Measurements from ENCODE around the gene AP4E1.

AP4E1 gene

DNA sequence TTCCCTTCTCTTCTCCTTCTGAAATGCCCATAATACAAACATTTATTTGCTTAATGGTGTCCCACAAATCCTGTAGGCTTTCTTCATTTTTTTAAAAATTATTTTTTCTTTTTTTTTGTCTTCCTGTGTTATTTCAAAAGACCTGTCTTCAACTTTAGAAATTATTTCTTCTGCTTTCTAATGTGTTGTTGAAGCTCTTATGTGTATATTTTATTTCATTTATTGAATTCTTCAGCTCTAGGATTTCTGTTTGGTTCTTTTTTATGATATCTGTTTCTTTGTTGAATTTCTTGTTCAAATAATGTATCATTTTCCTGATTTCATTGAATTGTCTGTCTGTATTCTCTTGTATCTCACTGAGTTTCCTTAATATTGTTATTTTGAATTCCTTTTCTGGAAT, 63.1 kb downstream of the AP4E1 start:
- POLR2A ChIA-PET = no interaction called here
- no peak for DNase-seq (ENCODE audit: extremely low spot score)
- CTCF ChIA-PET = no interaction called here
- TF ChIP-seq FOXK2 (IDR thresholded peaks at IDR 0.05) (no peak), L3MBTL2 (conservative IDR thresholded peaks at IDR 0.05) (no peak), SUZ12 (IDR thresholded peaks at IDR 0.05) (no peak), FOXM1 (IDR thresholded peaks at IDR 0.05; ENCODE audit: borderline replicate concordance) (no peak), TARDBP (IDR thresholded peaks at IDR 0.05) (no peak), BHLHE40 (IDR thresholded peaks at IDR 0.05; ENCODE audit: borderline replicate concordance) (no peak), SP1 (IDR thresholded peaks at IDR 0.05) (no peak), HDGF (IDR thresholded peaks at IDR 0.05; ENCODE audit: borderline replicate concordance) (no peak), ZNF384 (IDR thresholded peaks at IDR 0.05) (no peak)
- TF ChIP-seq, protein P1, sequence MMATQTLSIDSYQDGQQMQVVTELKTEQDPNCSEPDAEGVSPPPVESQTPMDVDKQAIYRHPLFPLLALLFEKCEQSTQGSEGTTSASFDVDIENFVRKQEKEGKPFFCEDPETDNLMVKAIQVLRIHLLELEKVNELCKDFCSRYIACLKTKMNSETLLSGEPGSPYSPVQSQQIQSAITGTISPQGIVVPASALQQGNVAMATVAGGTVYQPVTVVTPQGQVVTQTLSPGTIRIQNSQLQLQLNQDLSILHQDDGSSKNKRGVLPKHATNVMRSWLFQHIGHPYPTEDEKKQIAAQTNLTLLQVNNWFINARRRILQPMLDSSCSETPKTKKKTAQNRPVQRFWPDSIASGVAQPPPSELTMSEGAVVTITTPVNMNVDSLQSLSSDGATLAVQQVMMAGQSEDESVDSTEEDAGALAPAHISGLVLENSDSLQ (IDR thresholded peaks at IDR 0.05) = no peak

DNA sequence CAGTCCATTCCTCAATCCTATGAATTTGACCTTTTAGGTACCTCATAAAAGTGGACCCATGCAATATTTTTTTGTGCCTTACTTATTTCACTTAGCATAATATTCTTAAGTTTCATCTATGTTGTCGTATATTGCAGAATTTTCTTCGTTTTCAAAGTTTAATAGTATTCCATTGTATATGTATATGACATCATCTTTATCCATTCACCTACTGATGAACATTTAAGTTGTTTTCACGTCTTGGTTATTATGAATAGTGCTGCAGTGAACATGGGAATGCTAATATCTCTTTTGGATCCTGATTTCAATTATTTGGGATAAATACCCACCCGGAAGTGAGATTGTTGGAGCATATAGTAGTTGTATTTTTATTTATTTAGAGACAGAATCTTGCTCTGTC, 65.1 kb downstream of the AP4E1 start:
- ChIA-PET CTCF (no interaction called here), POLR2A (no interaction called here)
- no peak for TF ChIP-seq SP1 (IDR thresholded peaks at IDR 0.05)
- no peak for TF ChIP-seq LEF1 (IDR thresholded peaks at IDR 0.05; ENCODE audit: borderline replicate concordance)
- TF ChIP-seq FOXK2 (IDR thresholded peaks at IDR 0.05) = no peak
- no peak for TF ChIP-seq ELF4 (IDR thresholded peaks at IDR 0.05)
- TF ChIP-seq FOXA1 (IDR thresholded peaks at IDR 0.05) = no peak
- no peak for TF ChIP-seq TARDBP (IDR thresholded peaks at IDR 0.05)
- no peak for DNase-seq (ENCODE audit: extremely low spot score)

DNA sequence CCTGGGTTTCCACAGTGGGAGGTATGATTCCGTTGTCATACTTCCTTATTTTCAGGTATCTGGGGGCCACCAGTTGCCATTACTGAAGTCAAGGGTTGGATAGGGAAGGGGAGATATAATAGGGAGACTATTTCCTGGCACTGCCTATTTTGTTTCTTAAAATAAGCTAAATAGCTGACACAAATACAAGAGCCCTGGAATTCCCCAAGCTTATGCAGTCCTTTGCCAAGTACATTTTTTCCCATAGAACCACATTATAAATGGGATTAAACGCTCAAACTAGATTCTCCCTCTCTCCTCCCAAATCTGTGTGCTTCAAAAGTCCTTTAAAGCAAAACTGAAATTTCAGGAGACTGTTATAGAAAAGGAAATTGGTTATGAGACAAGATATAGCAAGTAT, 68.7 kb downstream of the AP4E1 start:
- ChIA-PET POLR2A (no interaction called here), CTCF (interaction anchor here (0.6 kb wide), 1 partner anchor 83 kb away, joined by 3 read pairs; no protein-coding TSS in a partner anchor)
- DNase-seq (ENCODE audit: extremely low spot score) = no peak
- TF ChIP-seq TARDBP (IDR thresholded peaks at IDR 0.05) (no peak), LEF1 (IDR thresholded peaks at IDR 0.05; ENCODE audit: borderline replicate concordance) (no peak), CTBP1 (IDR thresholded peaks at IDR 0.05; ENCODE audit: borderline replicate concordance) (no peak), FOXM1 (IDR thresholded peaks at IDR 0.05; ENCODE audit: borderline replicate concordance) (no peak), SUZ12 (IDR thresholded peaks at IDR 0.05) (no peak), ZNF384 (IDR thresholded peaks at IDR 0.05) (no peak), ARNT (IDR thresholded peaks at IDR 0.05) (no peak), FOXA1 (IDR thresholded peaks at IDR 0.05) (no peak), NFRKB (IDR thresholded peaks at IDR 0.05) (no peak), L3MBTL2 (conservative IDR thresholded peaks at IDR 0.05) (no peak), ELF4 (IDR thresholded peaks at IDR 0.05) (no peak), SP1 (IDR thresholded peaks at IDR 0.05) (no peak), BHLHE40 (IDR thresholded peaks at IDR 0.05; ENCODE audit: borderline replicate concordance) (no peak), FOXK2 (IDR thresholded peaks at IDR 0.05) (no peak), HDGF (IDR thresholded peaks at IDR 0.05; ENCODE audit: borderline replicate concordance) (no peak)
- TF ChIP-seq, protein P1 (IDR thresholded peaks at IDR 0.05) = no peak

DNA sequence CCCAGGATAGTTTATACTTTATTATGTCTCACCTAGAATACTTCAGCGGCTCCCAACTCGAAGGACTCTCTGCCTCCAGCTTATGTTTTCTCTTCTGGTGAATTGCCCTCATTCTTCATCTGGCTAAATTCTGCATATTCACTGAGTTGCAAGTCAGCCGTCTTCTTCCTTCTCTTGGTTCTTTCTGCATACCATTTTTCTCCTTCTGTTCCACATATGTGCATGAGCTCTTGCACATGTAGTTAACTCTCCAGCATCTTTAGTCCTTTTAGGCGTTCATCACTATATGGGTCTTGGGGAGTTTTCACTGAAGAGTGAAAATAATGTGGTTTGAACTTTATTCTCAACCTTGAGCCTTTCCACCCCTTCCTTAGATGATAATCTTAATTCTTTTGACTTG, 70.1 kb downstream of the AP4E1 start:
- POLR2A ChIA-PET = no interaction called here
- TF ChIP-seq FOXM1 (IDR thresholded peaks at IDR 0.05; ENCODE audit: borderline replicate concordance) = no peak
- no peak for TF ChIP-seq CTBP1 (IDR thresholded peaks at IDR 0.05; ENCODE audit: borderline replicate concordance)
- TF ChIP-seq BHLHE40 (IDR thresholded peaks at IDR 0.05; ENCODE audit: borderline replicate concordance) = no peak
- TF ChIP-seq TARDBP (IDR thresholded peaks at IDR 0.05) = no peak
- TF ChIP-seq ARNT (IDR thresholded peaks at IDR 0.05) = no peak
- no peak for TF ChIP-seq FOXA1 (IDR thresholded peaks at IDR 0.05)
- TF ChIP-seq SP1 (IDR thresholded peaks at IDR 0.05) = no peak
- TF ChIP-seq ZNF384 (IDR thresholded peaks at IDR 0.05) = no peak
- no peak for TF ChIP-seq HDGF (IDR thresholded peaks at IDR 0.05; ENCODE audit: borderline replicate concordance)
- TF ChIP-seq L3MBTL2 (conservative IDR thresholded peaks at IDR 0.05) = no peak
- TF ChIP-seq ELF4 (IDR thresholded peaks at IDR 0.05) = no peak
- no peak for TF ChIP-seq LEF1 (IDR thresholded peaks at IDR 0.05; ENCODE audit: borderline replicate concordance)
- TF ChIP-seq, protein P1 (IDR thresholded peaks at IDR 0.05) = no peak
- TF ChIP-seq NFRKB (IDR thresholded peaks at IDR 0.05) = no peak
- TF ChIP-seq SUZ12 (IDR thresholded peaks at IDR 0.05) = no peak

DNA sequence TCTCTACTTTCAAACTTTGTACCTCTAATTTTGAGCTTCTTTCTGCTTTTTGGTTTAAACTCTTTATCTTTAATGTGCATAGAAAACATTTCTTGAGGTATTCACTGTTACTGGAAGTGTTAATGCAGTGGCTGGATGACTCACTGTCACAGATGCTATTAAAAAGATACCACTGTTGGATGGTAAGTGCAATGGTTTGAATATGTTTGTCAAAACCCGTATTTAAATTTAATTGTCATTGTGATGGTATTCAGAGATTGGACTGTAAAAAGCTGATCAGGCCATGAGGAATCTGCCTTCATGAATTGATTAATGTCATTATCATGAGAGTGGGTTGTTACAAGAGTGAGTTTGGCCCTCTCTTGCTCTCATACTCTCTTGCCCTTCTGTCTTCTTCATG, 70.6 kb downstream of the AP4E1 start:
- ChIA-PET POLR2A (no interaction called here), CTCF (no interaction called here)
- no peak for TF ChIP-seq FOXA1 (IDR thresholded peaks at IDR 0.05)
- TF ChIP-seq CTBP1 (IDR thresholded peaks at IDR 0.05; ENCODE audit: borderline replicate concordance) = no peak
- TF ChIP-seq LEF1 (IDR thresholded peaks at IDR 0.05; ENCODE audit: borderline replicate concordance) = no peak
- no peak for TF ChIP-seq SP1 (IDR thresholded peaks at IDR 0.05)
- no peak for TF ChIP-seq SUZ12 (IDR thresholded peaks at IDR 0.05)
- no peak for TF ChIP-seq L3MBTL2 (conservative IDR thresholded peaks at IDR 0.05)
- no peak for TF ChIP-seq FOXM1 (IDR thresholded peaks at IDR 0.05; ENCODE audit: borderline replicate concordance)
- TF ChIP-seq, protein P1 (IDR thresholded peaks at IDR 0.05) = no peak
- TF ChIP-seq ELF4 (IDR thresholded peaks at IDR 0.05) = no peak
- TF ChIP-seq NFRKB (IDR thresholded peaks at IDR 0.05) = no peak
- no peak for TF ChIP-seq BHLHE40 (IDR thresholded peaks at IDR 0.05; ENCODE audit: borderline replicate concordance)
- no peak for TF ChIP-seq HDGF (IDR thresholded peaks at IDR 0.05; ENCODE audit: borderline replicate concordance)
- TF ChIP-seq TARDBP (IDR thresholded peaks at IDR 0.05) = no peak
- no peak for TF ChIP-seq FOXK2 (IDR thresholded peaks at IDR 0.05)
- TF ChIP-seq ZNF384 (IDR thresholded peaks at IDR 0.05) = no peak
- no peak for TF ChIP-seq ARNT (IDR thresholded peaks at IDR 0.05)
- no peak for DNase-seq (ENCODE audit: extremely low spot score)

More for the DNA sequence above, 70.1 kb downstream of the AP4E1 start:
- CTCF ChIA-PET = no interaction called here
- DNase-seq (ENCODE audit: extremely low spot score) = no peak

DNA sequence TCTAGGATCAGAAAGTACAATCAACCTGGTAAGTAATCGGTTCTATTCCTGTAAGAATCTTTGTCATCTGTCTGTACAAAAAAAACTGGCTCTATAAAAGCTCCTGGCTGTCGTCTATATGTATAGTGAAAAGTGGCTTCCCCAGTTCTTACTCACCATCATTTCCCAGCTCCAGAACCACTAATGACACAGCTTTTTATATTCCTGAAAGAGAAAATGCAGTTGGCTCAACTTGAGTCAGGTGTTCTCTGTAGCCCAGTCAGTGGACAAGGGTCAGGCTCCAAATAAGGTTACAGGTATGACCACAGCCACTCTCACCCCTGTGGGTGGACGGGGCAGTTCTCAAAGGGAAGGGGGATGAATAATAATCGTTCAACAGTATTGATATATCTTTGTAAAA, 85.1 kb downstream of the AP4E1 start:
- POLR2A ChIA-PET = no interaction called here

More for the DNA sequence above, 85.1 kb downstream of the AP4E1 start:
- DNase-seq (ENCODE audit: extremely low spot score) = no peak
- CTCF ChIA-PET = no interaction called here
- TF ChIP-seq ARNT (IDR thresholded peaks at IDR 0.05) = no peak
